Suprapubic skin (tissue), 4 donors: ENCODE data around the gene ANKRD63. TPM values are rescaled to one million over a fixed set of nuclear protein-coding genes. Genes with fewer than 3 reads are reported as not detected.

Experiments
- DNase-seq, 2 donors: peaks; one replicate each; pipeline ENCODE4 v3.0.0-alpha.2; 2019; ENCODE audit warnings: low spot score in 2 of 2
- H3K27ac ChIP-seq: fragments of 200-600 bp; sonication (generic); one replicate; pipeline ENCODE4 v1.5.1; 2019
- H3K27me3 ChIP-seq: fragments of 200-600 bp; sonication (generic); one replicate; pipeline ENCODE4 v1.5.1; 2019
- H3K36me3 ChIP-seq: fragments of 200-600 bp; sonication (generic); one replicate; pipeline ENCODE4 v1.5.1; 2019
- H3K4me1 ChIP-seq: fragments of 200-600 bp; sonication (generic); one replicate; pipeline ENCODE4 v1.5.1; 2019
- H3K4me3 ChIP-seq: fragments of 200-600 bp; sonication (generic); one replicate; pipeline ENCODE4 v1.5.1; 2019; ENCODE audit warnings: mild to moderate bottlenecking
- H3K9me3 ChIP-seq: fragments of 200-600 bp; sonication (generic); one replicate; pipeline ENCODE4 v1.5.1; 2019
- CTCF ChIP-seq, 2 donors: fragments of 200-600 bp in 1 of 2; fragments of 450-650 bp in 1 of 2; sonication (generic) in 1 of 2; IDR thresholded peaks; one replicate each; pipeline ENCODE4 v1.5.1; 2016 to 2019; ENCODE audit warnings: antibody characterized with exemption in 2 of 2, mild to moderate bottlenecking in 1 of 2, moderate library complexity in 1 of 2
- EP300 ChIP-seq: sonication (generic); formaldehyde crosslinking; IDR thresholded peaks from one replicate; pipeline ENCODE4 v1.6.1; 2017; ENCODE audit warnings: antibody characterized with exemption
- POLR2A ChIP-seq, 2 donors: fragments of 450-650 bp; IDR thresholded peaks; one replicate each; pipeline ENCODE4 v1.6.1; 2017; ENCODE audit warnings: antibody characterized with exemption in 2 of 2, mild to moderate bottlenecking in 2 of 2, moderate library complexity in 2 of 2
- POLR2AphosphoS5 ChIP-seq, 3 donors: sonication (generic); formaldehyde crosslinking; IDR thresholded peaks; one replicate each; pipeline ENCODE4 v1.6.1; 2017; ENCODE audit warnings: antibody characterized with exemption in 3 of 3
- WGBS: methylation state at CpG from one replicate; pipeline ENCODE4 v1.1.5; 2018; 5-methylcytosine and 5-hydroxymethylcytosine counted together
- total RNA-seq, 4 donors: library from RNA; depleted of rRNA; stranded (reverse); fragments of >200 nt; gene quantifications; one replicate each; pipeline ENCODE4 v1.1.0, GENCODE V29; 2016

The ANKRD63 gene
- total RNA-seq, 4 donors from 2014 or later: not detected

GRCh38 chr15:40282147-40282868 is 556 bp downstream of the ANKRD63 start:
- H3K36me3 ChIP-seq: no peaks in the 10 kb centered on the region
- H3K27ac ChIP-seq: no peak overlapping the region
- H3K4me3 ChIP-seq: peak overlapping the region; percentile 54
- peaks cover 53% of the 10 kb centered on the region for H3K4me1 ChIP-seq
- H3K9me3 ChIP-seq: no peaks in the 10 kb centered on the region
- 0% methylated on average over 37 of the region's 92 CpGs for WGBS
- no peak for DNase-seq
- H3K27me3 ChIP-seq: peaks cover 54% of the 10 kb centered on the region
- TF ChIP-seq POLR2AphosphoS5 (IDR thresholded peaks at IDR 0.05) (no peak), CTCF (IDR thresholded peaks at IDR 0.05) (peak in 1 of 2 donors; percentile 19), POLR2A (IDR thresholded peaks at IDR 0.05) (no peak), EP300 (no peak)

GRCh38 chr15:40281801-40282146 is 1.1 kb downstream of the ANKRD63 start:
- H3K4me3 ChIP-seq: peak overlapping the region; percentile 54
- no CpG with 5 or more reads among the region's 51 CpGs for WGBS
- H3K27me3 ChIP-seq: peaks cover 54% of the 10 kb centered on the region
- no peaks in the 10 kb centered on the region for H3K36me3 ChIP-seq
- H3K27ac ChIP-seq: no peak overlapping the region
- no peak for DNase-seq
- peaks cover 53% of the 10 kb centered on the region for H3K4me1 ChIP-seq
- no peaks in the 10 kb centered on the region for H3K9me3 ChIP-seq
- TF ChIP-seq EP300: no peak
- TF ChIP-seq POLR2A (IDR thresholded peaks at IDR 0.05): no peak
- TF ChIP-seq CTCF (IDR thresholded peaks at IDR 0.05): no peak
- no peak for TF ChIP-seq POLR2AphosphoS5 (IDR thresholded peaks at IDR 0.05)

GRCh38 chr15:40281057-40281800 is 1.6 kb downstream of the ANKRD63 start:
- no peaks in the 10 kb centered on the region for H3K9me3 ChIP-seq
- H3K4me1 ChIP-seq: peaks cover 51% of the 10 kb centered on the region
- H3K27me3 ChIP-seq: peaks cover 54% of the 10 kb centered on the region
- WGBS: 66% methylated on average over 16 of the region's 43 CpGs
- peaks cover 2% of the 10 kb centered on the region for H3K36me3 ChIP-seq
- no peak overlapping the region for H3K27ac ChIP-seq
- no peak for TF ChIP-seq EP300
- no peak for TF ChIP-seq CTCF (IDR thresholded peaks at IDR 0.05)
- TF ChIP-seq POLR2A (IDR thresholded peaks at IDR 0.05): no peak
- TF ChIP-seq POLR2AphosphoS5 (IDR thresholded peaks at IDR 0.05): no peak
- H3K4me3 ChIP-seq: peak overlapping the region; percentile 54
- no peak for DNase-seq

- peaks cover 6% of the 10 kb centered on the region for H3K36me3 ChIP-seq
- no peak overlapping the region for H3K27ac ChIP-seq
- no peak overlapping the region for H3K4me3 ChIP-seq
- WGBS: 71% methylated on average over 30 of the region's 30 CpGs
- TF ChIP-seq CTCF (IDR thresholded peaks at IDR 0.05) (no peak), EP300 (no peak), POLR2A (IDR thresholded peaks at IDR 0.05) (no peak), POLR2AphosphoS5 (IDR thresholded peaks at IDR 0.05) (no peak)
- DNase-seq: no peak
- no peaks in the 10 kb centered on the region for H3K9me3 ChIP-seq
- peaks cover 44% of the 10 kb centered on the region for H3K4me1 ChIP-seq
- peaks cover 54% of the 10 kb centered on the region for H3K27me3 ChIP-seq
These were observed 2.4 kb downstream of the ANKRD63 start for GRCh38 chr15:40280260-40281056.
